HG02623 (cell line): ENCODE results near the gene SLC39A11.
"Not testable (repeated sequence)": the region's sequence is repeated elsewhere in the genome, so short reads cannot be mapped to it uniquely, and the experiment has no call there.

Source experiments
- ATAC-seq: cut with Tn5 transposase; IDR thresholded peaks from one replicate; pipeline ENCODE4 v1.9.1; 2021; ENCODE audit warnings: moderate library complexity; ENCODE audit not compliant: unreplicated experiment

SLC39A11 gene

DNA sequence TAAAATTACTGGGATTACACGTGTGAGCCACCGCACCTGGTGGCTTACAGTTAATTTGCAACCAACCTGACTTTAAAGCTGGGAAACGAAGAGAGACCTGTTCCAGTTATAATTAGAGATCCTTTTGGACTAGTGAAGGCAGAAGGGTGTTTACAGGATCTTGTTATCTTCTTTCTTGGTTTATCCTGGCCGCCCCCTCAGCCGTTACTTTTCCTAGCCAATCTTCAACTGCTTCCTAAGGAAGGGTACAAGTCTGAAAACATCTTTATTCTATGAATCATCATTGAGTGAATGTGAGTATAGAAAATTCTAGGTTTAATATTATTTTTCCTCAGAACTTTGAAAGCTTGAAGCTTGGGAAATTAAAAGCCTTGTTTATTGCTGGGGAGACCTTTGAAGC is 286.5 kb downstream of the SLC39A11 start:
- no peak for ATAC-seq

DNA sequence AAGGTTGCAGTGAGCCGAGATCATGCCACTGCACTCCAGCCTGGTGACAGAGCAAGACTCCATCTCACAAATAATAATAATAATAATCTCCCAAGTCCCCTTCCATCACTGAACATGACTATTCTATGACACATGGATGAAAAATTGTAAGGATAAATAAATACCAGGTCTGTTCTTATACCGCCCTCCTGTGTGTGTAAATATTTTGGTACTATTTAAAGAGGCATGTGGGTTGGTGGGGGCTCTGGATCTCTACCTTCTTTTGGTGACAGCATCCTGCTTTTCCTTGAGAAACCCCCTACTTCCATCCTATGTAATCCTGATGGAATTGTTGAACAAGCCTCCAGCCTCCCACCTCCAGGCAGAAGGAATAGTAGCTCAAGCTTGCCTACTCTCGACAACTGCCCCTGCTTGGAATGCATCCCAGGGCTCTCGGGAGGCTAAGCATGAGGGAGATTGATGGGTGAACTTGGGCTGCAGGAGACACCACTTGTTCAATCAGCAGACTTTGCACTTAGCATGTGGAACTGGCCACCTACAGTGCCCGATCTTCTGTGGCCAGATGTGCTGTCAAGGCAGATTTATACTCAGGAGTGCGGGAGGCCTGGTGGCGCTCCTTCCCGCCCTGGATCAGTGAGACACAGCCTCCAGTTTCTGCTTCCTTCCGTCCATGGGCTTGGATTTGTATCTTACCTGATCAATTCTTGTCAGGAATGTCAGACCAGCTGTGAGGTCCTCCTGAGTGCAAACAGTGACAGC is 287.4 kb downstream of the SLC39A11 start:
- ATAC-seq = no peak

DNA sequence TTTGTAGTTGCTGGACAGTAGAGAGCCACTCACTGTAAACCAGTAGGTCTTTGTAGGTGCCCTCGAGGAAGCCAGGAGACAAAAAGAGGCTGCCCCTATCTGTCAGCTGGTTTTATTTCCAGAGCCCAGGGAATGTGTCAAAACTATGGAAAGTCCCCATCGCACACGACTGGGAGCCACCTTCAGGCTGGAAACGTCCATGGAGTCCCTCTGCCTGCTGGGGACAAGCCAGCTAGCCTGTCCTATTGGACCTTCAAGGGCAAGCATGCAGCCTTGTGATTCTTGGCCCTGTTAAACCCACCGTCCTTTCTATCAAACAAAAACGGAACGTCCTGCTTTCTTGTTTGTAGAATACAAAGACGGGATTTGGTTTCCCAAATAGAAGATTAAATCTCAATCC is 289.8 kb downstream of the SLC39A11 start:
- ATAC-seq = no peak

DNA sequence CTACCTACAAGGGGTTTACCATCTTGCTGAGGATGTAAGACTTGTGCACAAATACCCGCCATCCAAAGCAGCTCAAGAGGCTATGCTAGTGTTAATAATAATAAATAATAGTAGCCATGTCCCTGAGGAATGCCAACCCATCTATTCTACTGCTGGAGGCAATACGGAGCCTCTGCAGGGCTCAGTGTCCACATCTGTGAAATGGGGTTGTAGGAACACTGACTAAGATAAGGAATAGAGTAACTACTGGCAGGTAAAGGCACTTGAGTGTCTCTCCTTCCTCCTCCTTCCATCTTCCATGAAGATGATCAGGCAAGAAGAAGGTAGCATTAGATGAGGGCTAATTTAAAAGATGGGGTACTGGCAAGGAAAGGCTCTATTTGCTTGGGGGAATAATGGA is 295.3 kb downstream of the SLC39A11 start:
- ATAC-seq = no peak

DNA sequence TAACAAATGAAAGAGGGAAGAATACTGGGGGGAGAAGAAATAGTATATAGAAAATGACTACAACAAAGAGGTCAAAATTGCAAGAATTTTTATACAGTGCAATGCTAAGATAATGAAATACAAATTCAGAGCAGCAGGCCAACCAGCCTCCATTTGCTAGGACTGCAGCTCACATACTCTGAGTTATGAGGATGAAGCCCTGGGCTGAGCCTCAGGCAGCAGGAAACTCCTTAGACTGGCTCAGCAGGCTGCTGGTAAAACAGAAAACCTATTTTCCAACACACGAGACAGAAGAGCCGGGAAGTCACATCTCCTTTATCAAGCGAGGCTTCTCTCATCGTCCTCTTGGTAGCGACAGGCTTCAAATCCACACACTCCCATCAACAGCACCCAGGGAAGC is 296.5 kb downstream of the SLC39A11 start:
- ATAC-seq = no peak

DNA sequence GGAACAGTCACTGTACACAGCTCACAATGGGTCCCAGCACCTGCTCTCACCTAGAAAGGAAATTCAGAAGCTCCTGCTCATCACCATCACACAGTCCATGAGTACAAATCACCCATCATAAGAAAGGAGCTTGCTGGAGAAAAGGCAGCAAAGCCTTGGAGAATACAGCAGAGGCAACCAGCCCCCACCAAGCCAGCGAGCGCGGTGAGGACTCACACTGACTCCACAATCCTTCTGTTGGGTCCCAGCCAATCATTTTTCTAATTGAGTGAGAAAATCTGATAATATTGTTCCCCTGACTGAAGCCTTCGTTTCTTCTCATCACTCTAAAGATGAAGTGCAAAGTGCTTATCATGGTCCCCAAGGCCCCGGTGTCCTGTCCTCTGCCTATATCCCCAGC is 298.3 kb downstream of the SLC39A11 start:
- ATAC-seq = no peak

DNA sequence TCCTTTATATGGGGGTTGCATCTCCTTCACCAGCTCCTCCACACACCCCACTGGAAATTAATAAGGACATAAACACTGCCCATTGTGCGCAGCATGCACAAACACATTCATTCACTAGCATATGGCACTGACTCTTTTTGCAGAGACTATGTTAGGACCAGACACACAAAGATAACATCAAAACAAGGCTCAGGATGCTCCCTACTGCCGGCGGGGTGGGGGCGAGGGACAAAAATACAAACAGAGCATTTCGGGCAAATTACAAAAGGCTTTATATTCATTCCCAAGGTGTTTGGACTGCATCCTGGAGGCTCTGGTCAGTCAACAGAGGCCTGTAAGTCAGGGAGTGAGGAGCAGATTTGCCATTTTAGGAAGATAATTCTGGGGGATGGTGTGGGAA is 299.7 kb downstream of the SLC39A11 start:
- no peak for ATAC-seq

DNA sequence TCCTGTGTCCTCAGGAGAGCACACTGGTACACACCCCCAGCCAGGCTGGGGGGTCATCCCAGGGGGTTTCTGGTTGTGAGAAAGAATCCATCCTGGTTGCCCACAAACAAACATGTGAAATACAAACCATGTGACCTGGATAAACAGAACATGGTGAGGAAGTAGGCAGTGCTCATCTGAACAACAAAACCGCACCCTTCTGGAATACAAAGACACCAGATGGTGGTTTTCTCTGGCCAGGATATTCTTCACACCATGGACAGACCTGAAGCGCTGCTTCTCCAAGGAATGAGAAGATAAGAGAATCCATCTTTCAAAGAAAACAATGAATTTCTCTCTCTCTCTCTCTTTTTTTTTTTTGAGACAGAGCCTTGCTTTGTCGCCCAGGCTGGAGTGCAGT is 302.3 kb downstream of the SLC39A11 start:
- no peak for ATAC-seq

DNA sequence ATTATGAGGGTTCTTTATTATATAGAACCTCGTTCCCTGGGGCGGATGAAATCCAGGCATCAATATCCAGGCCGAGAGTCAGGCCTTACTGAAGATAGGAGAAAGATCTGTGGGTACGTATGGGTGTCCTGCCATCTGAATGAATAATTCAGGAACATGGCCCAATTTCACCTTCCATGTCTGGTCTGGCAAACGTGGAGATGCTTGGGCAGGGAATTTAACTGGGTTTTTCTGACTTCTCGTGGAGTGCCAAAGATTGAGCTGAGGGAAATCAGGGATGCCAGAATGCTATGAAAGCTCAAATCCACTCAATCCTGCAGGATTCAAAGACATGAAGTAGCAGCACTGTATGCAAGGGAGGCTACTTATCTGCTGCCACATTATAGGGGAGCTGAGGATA is 302.8 kb downstream of the SLC39A11 start:
- no peak for ATAC-seq

DNA sequence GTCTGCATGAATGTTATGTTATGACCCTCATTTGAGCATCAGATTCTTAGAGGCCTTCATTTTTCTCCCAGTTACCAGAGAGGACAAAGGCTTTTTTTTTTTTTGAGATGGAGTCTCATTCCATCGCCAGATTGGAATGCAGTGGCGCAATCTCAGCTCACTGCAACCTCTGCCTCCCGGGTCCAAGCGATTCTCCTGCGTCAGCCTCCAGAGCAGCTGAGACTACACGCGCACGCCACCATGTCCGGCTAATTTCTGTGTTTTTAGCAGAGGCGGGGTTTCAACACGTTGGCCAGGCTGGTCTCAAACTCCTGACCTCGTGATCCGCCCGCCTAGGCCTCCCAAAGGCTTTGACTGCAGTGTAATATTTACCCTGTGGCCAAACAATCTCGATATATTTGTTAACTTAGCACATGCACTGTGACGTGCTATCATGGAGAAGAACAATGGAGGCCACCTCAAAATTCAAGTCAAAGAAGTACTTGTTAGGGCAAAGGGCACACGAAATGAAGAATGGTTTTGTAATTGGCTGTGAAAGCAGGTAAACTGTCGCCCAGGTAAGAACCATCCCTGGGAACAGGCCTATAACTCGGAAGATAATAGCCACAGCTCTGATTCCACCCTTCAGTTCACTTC is 303.4 kb downstream of the SLC39A11 start:
- no peak for ATAC-seq

DNA sequence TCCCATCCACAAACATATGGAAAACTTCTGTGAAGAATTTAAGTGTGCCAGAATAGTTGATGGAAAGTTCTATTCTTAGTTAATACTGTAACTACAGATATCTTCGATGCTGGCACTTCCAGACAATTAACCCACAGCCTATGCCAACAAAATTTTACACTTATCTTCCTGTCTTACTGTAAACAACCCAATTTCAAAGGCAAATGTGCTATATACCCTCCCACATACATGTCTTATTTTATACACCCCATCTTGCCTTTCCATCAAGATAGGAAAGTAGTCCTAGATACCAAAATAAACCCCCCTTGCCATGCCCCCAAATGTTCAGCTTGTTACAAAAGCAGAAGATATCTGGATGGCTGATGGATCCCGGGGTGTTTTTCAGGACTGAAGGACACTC is 306.3 kb downstream of the SLC39A11 start:
- no peak for ATAC-seq

DNA sequence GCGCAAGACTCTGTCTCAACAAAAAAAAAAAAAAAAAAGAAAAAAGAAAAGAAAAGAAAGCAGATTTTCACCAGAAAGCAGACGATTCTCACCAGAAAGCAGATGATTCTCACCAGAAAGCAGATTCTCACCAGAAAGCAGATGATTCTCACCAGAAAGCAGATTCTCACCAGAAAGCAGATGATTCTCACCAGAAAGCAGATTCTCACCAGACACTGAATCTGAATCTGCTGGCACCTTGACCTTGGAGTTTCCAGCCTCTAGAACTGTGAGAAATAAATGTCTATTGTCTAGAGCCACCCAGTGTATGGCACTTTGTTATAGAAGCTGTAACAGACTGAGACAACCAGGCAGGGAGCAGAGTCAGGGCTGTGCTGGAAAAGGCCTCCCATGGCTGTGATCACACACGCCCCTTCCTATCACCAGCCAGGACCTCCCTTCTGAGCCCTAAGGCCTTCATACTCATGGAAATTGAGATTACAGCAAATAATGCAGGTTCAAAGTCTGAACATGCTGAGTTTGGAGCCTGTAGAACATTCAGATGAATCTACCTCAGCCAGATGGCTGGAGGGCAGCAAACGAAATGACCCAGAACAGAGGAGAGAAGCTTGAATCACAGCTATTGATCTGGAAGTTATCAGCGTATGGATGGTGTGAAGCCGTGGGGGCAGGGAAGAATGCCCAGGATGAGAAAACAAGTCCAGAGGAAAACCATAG is 309.3 kb downstream of the SLC39A11 start:
- ATAC-seq = no peak

DNA sequence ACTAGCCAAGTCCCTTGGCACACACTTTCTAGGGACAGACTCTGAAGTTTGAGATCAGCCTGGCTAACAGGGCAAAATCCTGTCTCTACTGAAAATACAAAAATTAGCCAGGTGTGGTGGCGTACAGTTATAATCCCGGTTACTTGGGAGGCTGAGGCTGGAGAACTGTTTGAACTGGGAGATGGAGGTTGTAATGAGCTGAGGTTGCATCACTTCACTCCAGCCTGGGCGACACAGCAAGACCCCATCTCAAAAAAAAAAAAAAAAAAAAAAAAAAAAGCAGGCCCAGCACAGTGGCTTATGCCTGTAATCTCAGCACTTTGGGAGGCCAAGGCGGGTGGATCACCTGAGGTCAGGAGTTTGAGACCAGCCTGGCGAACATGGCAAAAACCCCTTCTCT is 310.1 kb downstream of the SLC39A11 start:
- ATAC-seq = not testable (repeated sequence)

DNA sequence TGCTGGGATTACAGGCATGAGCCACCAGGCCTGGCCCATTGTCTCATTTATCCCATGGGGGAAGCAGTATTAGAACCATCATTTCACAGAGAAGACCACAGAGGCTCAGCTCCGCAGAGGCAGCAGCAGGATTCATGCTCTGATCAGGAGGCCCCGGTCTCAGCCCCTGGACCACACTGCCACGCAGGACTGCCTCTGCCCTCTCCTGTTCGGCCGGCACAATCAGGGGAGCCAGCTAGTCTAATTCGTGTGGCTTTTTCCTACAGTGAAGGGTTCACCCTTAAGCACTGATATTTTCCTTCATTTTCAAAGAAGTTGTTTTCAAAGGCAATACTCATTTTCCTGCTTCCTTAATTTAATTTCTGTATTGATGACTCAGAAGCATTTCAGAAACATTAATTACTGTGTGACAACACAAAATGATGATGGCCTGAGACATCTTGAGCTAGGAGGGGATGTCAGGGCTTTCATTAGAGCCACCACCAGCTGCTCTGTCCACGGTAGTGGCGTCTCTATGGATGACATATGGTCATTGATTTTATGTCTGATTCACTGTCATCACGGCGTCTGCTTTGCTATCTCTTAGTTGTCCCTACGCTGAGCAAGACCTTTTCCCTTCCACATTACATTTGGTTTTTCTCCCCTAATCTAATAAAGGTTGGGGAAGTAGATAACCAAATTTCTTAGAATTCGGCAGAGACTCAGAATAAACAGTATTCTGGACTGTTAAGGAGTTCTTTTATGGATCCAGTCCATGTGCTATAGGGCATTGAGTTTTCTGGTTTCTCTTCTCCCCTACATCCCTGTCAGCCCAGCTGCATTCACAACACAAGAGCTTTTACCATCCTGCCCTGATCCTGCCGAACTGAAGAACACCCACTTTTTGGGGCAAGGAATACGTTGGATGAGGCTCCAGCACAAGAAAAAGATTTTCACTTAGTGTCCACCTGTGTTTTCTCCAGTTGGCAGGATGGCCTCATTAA is 314.0 kb downstream of the SLC39A11 start:
- no peak for ATAC-seq

DNA sequence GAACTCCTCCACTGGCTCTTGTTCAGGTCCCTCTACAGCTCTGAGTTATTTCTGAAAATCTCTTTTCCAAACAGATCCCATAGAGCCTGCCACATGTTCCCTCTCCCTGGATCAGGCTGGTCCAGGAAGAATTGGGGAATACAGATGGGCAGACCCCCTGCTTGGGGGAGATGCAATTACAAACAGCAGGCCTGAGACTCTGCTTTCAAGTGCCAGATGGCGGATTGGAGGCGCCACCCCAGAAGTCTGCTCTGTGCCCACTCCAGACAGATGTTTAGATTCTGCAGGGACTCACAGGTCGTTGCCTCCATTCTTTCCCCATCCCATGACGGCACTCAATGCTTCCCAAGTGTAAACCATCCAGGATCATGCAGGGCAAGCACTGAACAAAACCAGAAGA is 316.6 kb downstream of the SLC39A11 start:
- no peak for ATAC-seq

DNA sequence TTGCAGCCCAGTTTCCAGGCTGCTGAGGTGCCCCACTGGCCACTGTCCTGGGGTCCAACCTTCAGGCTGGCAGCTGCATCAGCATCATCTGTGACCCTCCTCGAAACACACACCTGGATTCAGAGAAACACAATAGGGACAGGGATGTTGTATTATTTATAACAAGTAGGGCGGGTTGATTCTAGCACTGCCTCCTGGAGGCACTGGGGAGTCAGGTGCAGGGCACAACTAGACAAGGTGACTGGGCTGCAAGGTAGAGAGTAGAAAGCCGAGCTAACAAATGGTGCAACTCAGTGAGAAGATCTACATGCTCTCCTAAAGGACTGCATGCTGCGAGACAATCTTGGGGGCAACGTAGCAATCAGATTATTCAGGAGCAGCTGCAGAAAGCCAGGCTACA is 317.3 kb downstream of the SLC39A11 start:
- ATAC-seq = no peak

DNA sequence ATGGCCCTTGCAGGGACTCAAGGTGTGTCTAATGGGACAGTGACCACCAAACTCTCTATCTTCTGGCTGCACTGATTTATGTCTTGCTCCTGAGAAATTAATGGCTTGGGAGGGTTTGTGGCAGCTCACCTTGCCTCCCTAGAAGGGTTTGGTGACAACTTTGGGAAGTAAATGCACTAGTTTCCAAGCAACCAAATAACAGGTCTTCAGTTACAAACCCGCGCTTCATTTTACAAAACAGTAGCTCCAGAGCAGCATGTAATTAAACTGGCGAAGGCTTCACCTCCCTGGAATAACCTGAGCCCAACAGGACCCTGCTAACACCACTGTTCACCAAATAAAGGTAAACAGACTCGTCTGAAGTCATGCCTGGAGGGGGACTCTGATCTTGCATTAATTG is 318.3 kb downstream of the SLC39A11 start:
- no peak for ATAC-seq

DNA sequence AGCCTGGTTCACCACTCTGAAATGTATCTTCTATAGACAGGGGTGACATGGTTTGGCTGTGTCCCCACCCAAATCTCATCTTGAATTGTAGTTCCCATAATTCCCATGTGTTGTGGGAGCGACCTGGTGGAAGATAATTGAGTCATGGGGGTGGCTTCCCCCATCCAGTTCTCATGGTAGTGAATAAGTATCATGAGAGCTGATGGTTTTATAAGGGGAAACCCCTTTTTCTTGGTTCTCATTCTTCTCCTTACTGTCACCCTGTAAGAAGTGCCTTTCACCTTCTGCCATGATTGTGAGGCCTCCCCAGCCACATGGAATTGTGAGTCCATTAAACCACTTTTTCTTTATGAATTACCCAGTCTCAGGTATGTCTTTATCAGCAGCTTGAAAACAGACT is 319.3 kb downstream of the SLC39A11 start:
- not testable (repeated sequence) for ATAC-seq

DNA sequence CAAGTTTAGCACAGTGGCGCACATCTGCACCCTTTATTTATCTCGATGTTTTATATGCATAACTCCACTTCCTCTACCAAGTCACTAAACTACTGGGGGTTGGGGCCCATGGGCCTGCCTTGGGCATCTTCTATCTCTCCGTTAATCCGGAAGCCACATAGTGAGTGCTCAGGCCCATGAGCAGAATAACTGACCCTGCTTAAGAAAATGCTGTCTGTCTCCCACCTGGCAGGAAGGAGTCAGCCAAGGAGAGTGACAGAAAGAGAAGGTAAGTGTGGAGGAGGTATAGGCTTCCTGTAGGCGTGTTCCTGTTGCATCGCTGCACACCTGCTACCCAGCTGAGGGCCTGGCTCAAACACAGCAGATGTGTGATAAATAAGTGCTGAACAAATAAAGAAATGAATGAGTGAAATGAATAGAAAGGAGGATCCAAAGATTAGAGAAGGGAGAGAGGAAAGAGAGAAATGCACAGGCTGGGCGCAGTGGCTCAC is 320.1 kb downstream of the SLC39A11 start:
- ATAC-seq = no peak

DNA sequence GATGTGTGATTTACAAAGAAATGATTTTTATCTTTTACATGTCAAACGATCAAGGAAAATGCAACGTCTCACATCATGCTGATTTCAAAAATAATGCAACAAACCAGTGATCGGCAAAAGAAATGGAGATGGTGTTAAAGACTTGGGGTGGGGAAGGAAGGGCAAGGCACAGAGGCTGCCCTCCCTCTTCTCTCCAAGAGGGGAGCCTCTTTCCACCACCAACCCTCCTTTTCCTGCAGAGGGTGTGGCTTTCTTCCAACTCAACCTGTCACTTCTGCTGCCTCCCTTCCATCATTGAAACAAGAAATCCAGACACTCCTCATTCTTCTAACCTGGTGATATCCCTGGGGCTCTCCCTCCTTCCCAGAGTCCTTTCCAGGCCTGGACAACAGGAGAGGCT is 320.8 kb downstream of the SLC39A11 start:
- no peak for ATAC-seq
